Uterus (tissue), 2 donors: ENCODE measurements around the gene TCHH.

Experiments used
- CTCF ChIP-seq, 4 experiments: fragments of 200-600 bp in 2 of 4; fragments of 450-650 bp in 2 of 4; sonication (generic) in 2 of 4; IDR thresholded peaks; one replicate each; pipeline ENCODE4 v1.5.1; 2016 to 2019; ENCODE audit warnings: antibody characterized with exemption in 4 of 4, mild to moderate bottlenecking in 2 of 4, moderate library complexity in 1 of 4
- POLR2A ChIP-seq, 2 donors: fragments of 450-650 bp; IDR thresholded peaks; one replicate each; pipeline ENCODE4 v1.6.1; 2016; ENCODE audit warnings: antibody characterized with exemption in 2 of 2, mild to moderate bottlenecking in 1 of 2, moderate library complexity in 1 of 2

- TF ChIP-seq CTCF (IDR thresholded peaks at IDR 0.05) (no peak), POLR2A (IDR thresholded peaks at IDR 0.05) (no peak)
These were observed 3.7 kb upstream of the TCHH start for GRCh38 chr1:152118915-152119314.
